Measurements from ENCODE around the gene MUSK.

MUSK gene

GRCh38 chr9:110775724-110776123 is 107.1 kb downstream of the MUSK start:
- Mint-ChIP-seq H3K4me1 (no peaks in the 10 kb centered on the region), H3K9me3 (no peaks in the 10 kb centered on the region), H3K36me3 (ENCODE audit: low read depth) (no peaks in the 10 kb centered on the region), H3K4me3 (no peak overlapping the region), H3K27ac (no peak overlapping the region), H3K27me3 (ENCODE audit: low read depth, poor library complexity) (no peaks in the 10 kb centered on the region)
- no peak for TF ChIP-seq CTCF (IDR thresholded peaks at IDR 0.05)
- no peak for DNase-seq

GRCh38 chr9:110776221-110776620 is 107.6 kb downstream of the MUSK start:
- Mint-ChIP-seq H3K27ac (no peak overlapping the region), H3K36me3 (ENCODE audit: low read depth) (no peaks in the 10 kb centered on the region), H3K9me3 (no peaks in the 10 kb centered on the region), H3K27me3 (ENCODE audit: low read depth, poor library complexity) (no peaks in the 10 kb centered on the region), H3K4me1 (no peaks in the 10 kb centered on the region), H3K4me3 (no peak overlapping the region)
- TF ChIP-seq CTCF (IDR thresholded peaks at IDR 0.05), result no peak
- DNase-seq, result no peak

- H3K36me3 Mint-ChIP-seq (ENCODE audit: low read depth), result no peaks in the 10 kb centered on the region
- H3K27ac Mint-ChIP-seq, result no peak overlapping the region
- no peaks in the 10 kb centered on the region for H3K9me3 Mint-ChIP-seq
- no peaks in the 10 kb centered on the region for H3K27me3 Mint-ChIP-seq (ENCODE audit: low read depth, poor library complexity)
- no peak for DNase-seq
- TF ChIP-seq CTCF (IDR thresholded peaks at IDR 0.05), result no peak
- no peaks in the 10 kb centered on the region for H3K4me1 Mint-ChIP-seq
- no peak overlapping the region for H3K4me3 Mint-ChIP-seq
These were observed 108.7 kb downstream of the MUSK start for GRCh38 chr9:110777196-110777875.

- Mint-ChIP-seq H3K9me3 (no peaks in the 10 kb centered on the region), H3K4me3 (no peak overlapping the region), H3K4me1 (no peaks in the 10 kb centered on the region), H3K27ac (no peak overlapping the region), H3K27me3 (ENCODE audit: low read depth, poor library complexity) (no peaks in the 10 kb centered on the region), H3K36me3 (ENCODE audit: low read depth) (no peaks in the 10 kb centered on the region)
- no peak for DNase-seq
- TF ChIP-seq CTCF (IDR thresholded peaks at IDR 0.05), result no peak
These were observed 109.3 kb downstream of the MUSK start for GRCh38 chr9:110777876-110778215.

- Mint-ChIP-seq H3K27ac (no peak overlapping the region), H3K4me3 (no peak overlapping the region), H3K4me1 (no peaks in the 10 kb centered on the region), H3K36me3 (ENCODE audit: low read depth) (no peaks in the 10 kb centered on the region), H3K27me3 (ENCODE audit: low read depth, poor library complexity) (no peaks in the 10 kb centered on the region), H3K9me3 (no peaks in the 10 kb centered on the region)
- no peak for TF ChIP-seq CTCF (IDR thresholded peaks at IDR 0.05)
- no peak for DNase-seq
These were observed 114.1 kb downstream of the MUSK start for GRCh38 chr9:110782701-110783100.

GRCh38 chr9:110784309-110784708 is 115.7 kb downstream of the MUSK start:
- Mint-ChIP-seq H3K4me3 (no peak overlapping the region), H3K9me3 (no peaks in the 10 kb centered on the region), H3K4me1 (no peaks in the 10 kb centered on the region), H3K27me3 (ENCODE audit: low read depth, poor library complexity) (peaks cover 2% of the 10 kb centered on the region), H3K27ac (no peak overlapping the region), H3K36me3 (ENCODE audit: low read depth) (no peaks in the 10 kb centered on the region)
- no peak for TF ChIP-seq CTCF (IDR thresholded peaks at IDR 0.05)
- DNase-seq, result no peak

Data from nephron progenitor cell (in vitro differentiated cells).